ENCODE data around the gene NEU2.

The NEU2 gene

DNA sequence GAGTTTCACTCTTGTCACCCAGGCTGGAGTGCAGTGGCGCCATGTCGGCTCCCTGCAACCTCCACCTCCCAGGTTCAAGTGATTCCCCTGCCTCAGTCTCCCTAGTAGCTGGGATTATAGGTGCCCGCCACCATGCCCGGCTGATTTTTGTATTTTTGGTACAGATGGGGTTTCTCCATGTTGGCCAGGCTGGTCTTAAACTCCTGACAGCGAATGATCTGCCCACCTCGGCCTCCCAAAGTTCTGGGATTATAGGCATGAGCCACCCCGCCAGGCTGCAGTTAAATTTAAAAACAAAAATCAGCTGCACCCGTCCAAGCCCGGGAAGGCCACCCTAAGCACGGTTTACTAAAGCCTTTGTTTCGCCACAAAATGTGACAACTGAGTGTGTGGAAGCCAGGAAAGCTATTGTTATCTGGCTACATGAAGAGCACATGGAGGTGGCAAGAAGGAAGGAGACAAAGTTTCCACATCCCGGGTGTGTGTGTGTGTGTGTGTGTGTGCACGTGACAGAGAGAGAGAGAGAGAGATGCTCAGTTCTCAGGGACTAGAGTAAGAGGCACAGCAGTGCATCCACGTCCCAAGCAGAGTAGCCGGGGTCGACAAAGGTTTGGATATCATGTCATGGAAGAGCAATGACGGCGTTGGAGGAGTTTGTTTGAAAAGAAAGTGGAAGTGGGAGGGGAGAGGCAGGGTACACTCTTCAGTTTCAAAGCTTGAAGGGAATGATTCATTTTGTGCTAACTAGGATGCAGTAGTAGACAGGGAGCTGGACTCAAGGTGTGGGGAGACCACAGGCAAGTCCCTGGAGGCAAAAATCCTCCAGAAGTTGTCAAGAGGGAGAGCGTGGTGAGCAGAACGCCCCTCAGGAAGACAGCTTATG, 47.7 kb downstream of the NEU2 start:
- DNase-seq = no peak

DNA sequence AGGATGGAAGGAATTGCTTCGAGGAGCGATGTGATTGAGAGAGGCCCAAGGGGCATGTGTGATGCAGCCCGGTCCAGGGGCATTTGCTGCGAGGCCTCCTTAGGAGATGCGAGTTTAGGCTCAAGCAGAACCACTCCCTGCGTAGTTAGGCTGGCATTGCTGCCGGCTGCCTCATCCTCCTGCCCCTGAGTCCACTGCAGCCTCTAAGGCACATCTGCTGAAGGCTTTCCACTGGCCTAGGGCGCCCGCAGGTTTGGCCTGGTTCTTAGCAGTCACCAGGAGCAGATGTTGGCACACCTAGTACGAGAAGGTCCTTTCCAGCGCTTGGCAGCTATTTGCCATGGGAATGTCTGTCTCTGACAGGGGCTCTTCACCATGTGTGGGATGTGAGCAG, 48.4 kb downstream of the NEU2 start:
- no peak for DNase-seq

GRCh38 chr2:233081232-233081730, 48.8 kb downstream of the NEU2 start:
- DNase-seq = peak; percentile 45

DNA sequence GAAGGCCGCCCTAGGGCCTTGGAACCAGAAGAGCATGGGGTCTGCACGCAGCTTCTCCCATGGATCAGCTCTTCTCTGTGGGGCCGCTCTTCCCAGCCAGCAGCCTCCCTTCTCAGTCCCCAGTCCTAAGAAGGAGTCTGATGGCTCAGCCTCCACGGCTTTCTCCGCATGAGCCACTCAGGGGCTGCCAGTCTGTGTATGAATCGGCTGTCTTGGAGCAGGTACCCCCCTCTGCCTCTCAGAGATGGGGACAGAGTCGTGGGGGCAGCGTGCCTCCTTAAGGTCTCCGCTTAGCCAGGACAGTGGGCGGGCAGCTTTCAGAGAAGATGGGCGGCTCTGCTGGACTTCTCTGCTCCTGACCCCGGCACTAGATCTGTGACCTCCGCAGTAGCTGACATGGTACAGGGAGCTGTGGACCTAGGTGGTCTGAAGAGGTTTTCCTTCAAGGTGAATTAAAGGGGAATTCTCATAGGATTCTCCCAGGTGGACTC, 49.3 kb downstream of the NEU2 start:
- DNase-seq = no peak

GRCh38 chr2:233082222-233082930, 49.9 kb downstream of the NEU2 start:
- no peak for DNase-seq

GRCh38 chr2:233082931-233083755, 50.7 kb downstream of the NEU2 start:
- DNase-seq = no peak

- no peak for DNase-seq
Observed at GRCh38 chr2:233083782-233084181, 51.3 kb downstream of the NEU2 start.

DNA sequence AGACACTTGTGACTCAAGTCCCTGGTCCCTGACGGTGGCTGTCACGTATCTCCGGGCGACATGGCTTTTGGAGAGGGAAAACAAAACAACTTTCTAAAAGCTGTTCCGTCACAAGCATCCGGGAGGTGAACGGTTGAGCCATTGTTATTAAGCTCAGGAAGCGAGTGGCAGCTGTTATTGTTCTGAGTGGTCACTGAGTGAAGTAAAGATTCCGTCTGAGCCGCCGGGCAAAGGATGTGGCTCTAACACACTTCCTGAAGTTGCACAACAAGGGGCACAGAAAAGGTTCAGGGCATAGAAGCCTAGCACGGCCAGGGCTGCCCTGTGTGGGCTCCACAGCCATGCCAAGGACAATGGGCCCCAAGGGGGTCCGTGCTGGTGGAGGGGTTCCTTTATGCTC, 52.0 kb downstream of the NEU2 start:
- DNase-seq = peak; percentile 75

Data from CD4-positive, alpha-beta T cell treated with Interleukin-15 for 1 hour (primary cell).